IMR-90 (cell line): ENCODE data around the gene TCEAL1. TPM values are rescaled to one million over a fixed set of nuclear protein-coding genes. Genes with fewer than 3 reads are reported as not detected.

Experiments
- ATAC-seq: fragments of 200-7000 bp; cut with Tn5 transposase; 2 replicates; pipeline ENCODE4 v1.9.1; 2020; ENCODE audit warnings: low read depth, mild to moderate bottlenecking, moderate library complexity
- BruUV-seq: library from RNA; stranded (reverse); fragments of 400-500 nt; replicated peaks from 2 replicates; lab custom pipeline; 2021; lab: Mats Ljungman, UMichigan
- CTCF ChIA-PET: fragments of 300-600 bp; formaldehyde crosslinking; extraction: SDS; loops from one replicate; lab custom pipeline; 2021; ENCODE audit warnings: antibody characterized with exemption; lab: Yijun Ruan, JAX
- POLR2A ChIA-PET: fragments of 300-600 bp; sonication (Branson Sonifier 250); formaldehyde crosslinking; loops from one replicate; lab custom pipeline; 2022; ENCODE audit warnings: antibody characterized with exemption; ENCODE audit not compliant: unreplicated experiment; lab: Charles Lee
- DNase-seq: peaks from one replicate; pipeline ENCODE4 v3.0.0; 2013
- H2AFZ ChIP-seq: replicated peaks from 2 replicates; pipeline ENCODE3; 2013; ENCODE audit warnings: low read length, mild to moderate bottlenecking; ENCODE audit not compliant: poor library complexity
- H2AK5ac ChIP-seq: 2 replicates; pipeline ENCODE4 v1.6.1; 2013; ENCODE audit warnings: low read depth, low read length, inconsistent platforms
- H2AK9ac ChIP-seq: replicated peaks from 2 replicates; pipeline ENCODE3; 2013; ENCODE audit warnings: mild to moderate bottlenecking, low read depth, low read length, moderate library complexity; ENCODE audit not compliant: poor library complexity
- H2BK120ac ChIP-seq: 2 replicates; pipeline ENCODE4 v1.6.1; 2013; ENCODE audit warnings: low read depth, low read length, inconsistent platforms
- H2BK15ac ChIP-seq: 3 replicates; pipeline ENCODE4 v1.6.1; 2013; ENCODE audit warnings: low read depth, low read length, inconsistent platforms
- H2BK20ac ChIP-seq: 2 replicates; pipeline ENCODE4 v1.6.1; 2013; ENCODE audit warnings: low read depth, mild to moderate bottlenecking, inconsistent platforms, low read length, moderate library complexity
- H2BK5ac ChIP-seq: 2 replicates; pipeline ENCODE4 v1.6.1; 2013; ENCODE audit warnings: mild to moderate bottlenecking, low read depth, low read length, inconsistent platforms; ENCODE audit not compliant: poor library complexity, severe bottlenecking
- H3K14ac ChIP-seq: replicated peaks from 2 replicates; pipeline ENCODE4 v1.6.1; 2013; ENCODE audit warnings: low read depth, low read length, inconsistent platforms
- H3K18ac ChIP-seq: 2 replicates; pipeline ENCODE4 v1.6.1; 2013; ENCODE audit warnings: low read depth, low read length, control low read depth
- H3K23ac ChIP-seq: 2 replicates; pipeline ENCODE4 v1.6.1; 2013; ENCODE audit warnings: low read depth, low read length, inconsistent platforms
- H3K27ac ChIP-seq: 2 replicates; pipeline ENCODE4 v1.5.1; 2013; ENCODE audit warnings: mild to moderate bottlenecking, control low read depth, low read length; ENCODE audit not compliant: insufficient read depth
- H3K27me3 ChIP-seq: 2 replicates; pipeline ENCODE4 v1.6.1; 2013; ENCODE audit warnings: low read length; ENCODE audit not compliant: control insufficient read depth, insufficient read depth
- H3K36me3 ChIP-seq: 2 replicates; pipeline ENCODE4 v1.6.1; 2013; ENCODE audit warnings: low read length, mixed read lengths; ENCODE audit not compliant: control insufficient read depth, insufficient read depth
- H3K4ac ChIP-seq: 2 replicates; pipeline ENCODE4 v1.6.1; 2013; ENCODE audit warnings: low read depth, low read length, inconsistent platforms
- H3K4me1 ChIP-seq: 2 replicates; pipeline ENCODE4 v1.6.1; 2013; ENCODE audit warnings: low read length, mixed read lengths; ENCODE audit not compliant: control insufficient read depth, insufficient read depth
- H3K4me2 ChIP-seq: 2 replicates; pipeline ENCODE4 v1.6.1; 2013; ENCODE audit warnings: low read depth, mild to moderate bottlenecking, control low read depth, low read length, moderate library complexity
- H3K4me3 ChIP-seq: 2 replicates; pipeline ENCODE4 v1.5.1; 2013; ENCODE audit warnings: low read depth, mild to moderate bottlenecking, control low read depth, low read length, moderate library complexity; ENCODE audit not compliant: insufficient read depth
- H3K56ac ChIP-seq: 2 replicates; pipeline ENCODE4 v1.6.1; 2013; ENCODE audit warnings: low read length, inconsistent platforms; ENCODE audit not compliant: insufficient read depth; ENCODE audit errors: extremely low read depth
- H3K79me1 ChIP-seq, 2 experiments: 2 replicates each; pipeline ENCODE4 v1.6.1; 2013; ENCODE audit warnings: low read length in 2 of 2, inconsistent platforms in 1 of 2, low read depth in 1 of 2
- H3K9ac ChIP-seq: 2 replicates; pipeline ENCODE4 v1.6.1; 2013; ENCODE audit warnings: low read depth, low read length, control low read depth
- H3K9me1 ChIP-seq: 2 replicates; pipeline ENCODE4 v1.6.1; 2013; ENCODE audit warnings: low read length, inconsistent platforms; ENCODE audit not compliant: insufficient read depth
- H3K9me3 ChIP-seq: 2 replicates; pipeline ENCODE4 v1.6.1; 2013; ENCODE audit warnings: low read length; ENCODE audit not compliant: control insufficient read depth, insufficient read depth
- H4K20me1 ChIP-seq: 2 replicates; pipeline ENCODE4 v1.6.1; 2013; ENCODE audit warnings: low read length, inconsistent platforms; ENCODE audit not compliant: insufficient read depth
- H4K5ac ChIP-seq: 2 replicates; pipeline ENCODE4 v1.6.1; 2013; ENCODE audit warnings: mild to moderate bottlenecking, low read depth, low read length, control low read depth
- H4K8ac ChIP-seq, 2 experiments: 2 replicates each; pipeline ENCODE4 v1.6.1; 2013; ENCODE audit warnings: low read depth in 2 of 2, low read length in 2 of 2, control low read depth in 1 of 2, inconsistent platforms in 1 of 2
- H4K91ac ChIP-seq: 2 replicates; pipeline ENCODE4 v1.6.1; 2013; ENCODE audit warnings: low read depth, low read length, inconsistent platforms; ENCODE audit not compliant: insufficient read depth
- BHLHE40 ChIP-seq: fragments of 150-350 bp; IDR thresholded peaks from 2 replicates; pipeline ENCODE4 v1.6.1; 2016; ENCODE audit warnings: mild to moderate bottlenecking, low read depth, low read length
- CEBPB ChIP-seq: IDR thresholded peaks from 2 replicates; pipeline ENCODE4 v1.6.1; 2012; ENCODE audit warnings: low read depth, low read length, improper control_type of control experiment
- CHD1 ChIP-seq: IDR thresholded peaks from 2 replicates; pipeline ENCODE4 v1.6.1; 2012; ENCODE audit warnings: low read depth, low read length, improper control_type of control experiment
- FOS ChIP-seq: fragments of 150-350 bp; IDR thresholded peaks from 2 replicates; pipeline ENCODE4 v1.6.1; 2016; ENCODE audit warnings: low read depth, low read length
- MAZ ChIP-seq: IDR thresholded peaks from 2 replicates; pipeline ENCODE4 v1.6.1; 2012; ENCODE audit warnings: low read depth, mild to moderate bottlenecking, low read length, improper control_type of control experiment, moderate library complexity, borderline replicate concordance
- NFE2L2 ChIP-seq: fragments of 150-350 bp; IDR thresholded peaks from 2 replicates; pipeline ENCODE4 v1.6.1; 2016; ENCODE audit warnings: low read depth, mild to moderate bottlenecking, low read length
- POLR2A ChIP-seq: IDR thresholded peaks from 2 replicates; pipeline ENCODE4 v1.6.1; 2012; ENCODE audit warnings: mild to moderate bottlenecking, low read depth, low read length
- RAD21 ChIP-seq: IDR thresholded peaks from 2 replicates; pipeline ENCODE4 v1.6.1; 2012; ENCODE audit warnings: low read length, improper control_type of control experiment
- RFX5 ChIP-seq: IDR thresholded peaks from 2 replicates; pipeline ENCODE4 v1.8.0; 2012; ENCODE audit warnings: low read depth, mild to moderate bottlenecking, low read length, moderate library complexity
- SMC3 ChIP-seq: fragments of 150-350 bp; IDR thresholded peaks from 2 replicates; pipeline ENCODE4 v1.6.1; 2016; ENCODE audit warnings: low read depth, mild to moderate bottlenecking, antibody characterized with exemption, low read length, moderate library complexity
- WGBS, 2 experiments: methylation state at CpG; one replicate each; pipeline versions ENCODE4 v1.1.5 to v1.1.7; 2013; ENCODE audit warnings: missing lambda C conversion rate in 2 of 2; ENCODE audit not compliant: insufficient read length in 1 of 2; ENCODE audit errors: extremely low coverage in 2 of 2; 5-methylcytosine and 5-hydroxymethylcytosine counted together
- dilution Hi-C: fragments of 300-500 bp; cut with HindIII; formaldehyde crosslinking; loops from one replicate; pipeline ENCODE4 v1.14.3; 2018; ENCODE audit warnings: low sequenced_read_pairs; ENCODE audit not compliant: unreplicated experiment
- in situ Hi-C: fragments of 300-500 bp; cut with MboI; formaldehyde crosslinking; loops from 3 replicates; pipeline ENCODE4 v1.14.3; 2019; ENCODE audit warnings: low sequenced_read_pairs, inconsistent platforms, mixed read lengths
- intact Hi-C: fragments of 100-400 bp; cut with micrococcal nuclease; formaldehyde crosslinking; loops from 2 replicates; pipeline ENCODE4 v1.10.0; 2022
- polyA plus RNA-seq, 3 experiments: library from polyadenylated mRNA; depleted of rRNA; stranded (reverse); fragments of >200 nt; gene quantifications; 2 replicates each; pipeline ENCODE4 v1.2.3, GENCODE V29; 2012; ENCODE audit warnings: low replicate concordance in 1 of 3
- total RNA-seq: library from RNA; depleted of rRNA; stranded (reverse); fragments of >200 nt; gene quantifications from 2 replicates; pipeline ENCODE4 v1.2.3, GENCODE V29; 2012
- TF ChIP-seq, protein P1 (sequence below): fragments of 150-350 bp; IDR thresholded peaks from 2 replicates; pipeline ENCODE4 v1.6.1; 2017; ENCODE audit warnings: mild to moderate bottlenecking, antibody characterized with exemption, low read length, low read depth
- TF ChIP-seq, protein P2 (sequence below): conservative IDR thresholded peaks from 2 replicates; pipeline ENCODE4 v1.5.1; 2012; ENCODE audit warnings: mild to moderate bottlenecking, low read depth, low read length, improper control_type of control experiment
- TF ChIP-seq, protein P3 (sequence below): fragments of 150-350 bp; IDR thresholded peaks from 2 replicates; pipeline ENCODE4 v1.6.1; 2016; ENCODE audit warnings: low read depth, mild to moderate bottlenecking, low read length, moderate library complexity, borderline replicate concordance

TCEAL1 gene
- total and polyA plus RNA-seq, 2 of the 4 experiments (the other 2 are of a cell fraction): 9.1 to 21.8 TPM

DNA sequence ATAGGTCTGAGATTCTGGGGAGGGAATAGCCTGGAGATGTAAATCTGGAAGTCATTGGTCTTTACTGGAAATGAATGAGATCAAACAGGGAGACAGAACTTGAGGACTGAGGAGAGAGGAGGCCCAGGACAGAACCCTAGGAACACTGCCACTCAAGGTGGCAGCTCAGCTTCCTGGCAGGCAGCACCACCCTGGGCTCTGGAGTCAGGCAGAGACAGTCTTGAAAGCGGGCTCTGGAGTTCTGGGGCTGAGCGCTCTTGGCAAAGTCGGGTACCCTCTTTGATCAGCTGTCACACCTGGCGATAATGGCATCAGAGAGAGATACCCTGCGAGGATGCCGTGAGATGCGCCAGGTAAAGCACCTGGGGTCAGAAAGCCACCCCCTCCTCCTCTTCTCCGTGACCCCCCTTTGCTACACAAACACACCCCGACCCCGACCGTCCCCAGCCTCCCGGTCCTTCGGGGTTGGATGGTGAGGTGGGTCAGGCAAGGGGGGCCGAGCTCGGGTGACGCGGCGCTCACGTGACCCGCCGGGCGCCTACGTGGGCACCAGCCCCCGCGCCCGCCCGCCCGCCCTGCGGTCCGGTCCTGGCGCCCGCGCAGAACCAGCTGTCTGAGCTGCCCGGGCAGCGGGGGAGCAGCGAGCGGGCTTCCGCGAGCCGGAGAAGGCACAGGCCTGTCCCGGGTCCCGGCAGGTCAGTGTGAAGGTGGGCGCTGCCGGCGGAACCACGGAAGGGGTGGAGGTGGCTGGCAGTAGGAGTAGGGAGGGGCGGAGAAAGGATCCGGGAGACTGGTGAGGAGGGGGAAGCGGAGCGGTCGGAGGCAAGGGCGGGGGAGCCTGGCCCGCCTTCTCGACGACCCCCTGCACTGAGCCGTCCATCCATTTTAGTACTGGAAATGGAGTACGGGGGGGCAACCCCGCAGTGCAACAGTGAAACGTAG is 21.1 kb upstream of the TCEAL1 start, which contains the start of gene TCEAL3:
Gene TCEAL3, plus strand, starts transcription at position 600 of the 942 bp plus-strand sequence. CDS start 1,102 bp downstream, outside the sequence.
- peak within 1 kb of the TSS; percentile 89 for H4K5ac ChIP-seq
- H3K4me3 ChIP-seq: peak within 1 kb of the TSS; percentile 98
- peak within 1 kb of the TSS; percentile 89 for H3K9ac ChIP-seq
- no peaks in the 10 kb centered on the region; the same call in 1 of the 2 replicates for H3K27me3 ChIP-seq
- H3K9me1 ChIP-seq: no peaks in the 10 kb centered on the region
- ChIA-PET POLR2A (no interaction called here), CTCF (no interaction called here)
- H4K20me1 ChIP-seq: no peaks in the 10 kb centered on the region
- peak within 1 kb of the TSS; percentile 94 for H3K4me2 ChIP-seq
- H3K23ac ChIP-seq: peak within 1 kb of the TSS; percentile 5
- in situ Hi-C loops (no loop called here), dilution Hi-C loops (no loop called here), intact Hi-C loops (no loop called here)
- H3K27ac ChIP-seq: peak within 1 kb of the TSS; percentile 74
- peak within 1 kb of the TSS; percentile 86 for H3K4ac ChIP-seq
- H2AFZ ChIP-seq: peak within 1 kb of the TSS; percentile 88
- H3K56ac ChIP-seq: peak within 1 kb of the TSS; percentile 72; the same call in 1 of the 2 replicates
- BruUV-seq: no TSS peak
- H2BK5ac ChIP-seq: peak within 1 kb of the TSS; percentile 76
- peak within 1 kb of the TSS; percentile 85 for H2AK9ac ChIP-seq
- peaks cover 3 to 28% of the 10 kb centered on the region in 2 experiments; a peak in 2 of 4 replicates for H3K79me1 ChIP-seq
- H3K9me3 ChIP-seq: no peaks in the 10 kb centered on the region
- H3K18ac ChIP-seq: peak within 1 kb of the TSS; percentile 84
- H3K36me3 ChIP-seq: peaks cover 7% of the 10 kb centered on the region
- H4K91ac ChIP-seq: peak within 1 kb of the TSS; percentile 70; the same call in 1 of the 2 replicates
- H3K14ac ChIP-seq: peak within 1 kb of the TSS; percentile 81
- peak within 1 kb of the TSS; percentile 77 for H2AK5ac ChIP-seq
- DNase-seq (peak; percentile 26), ATAC-seq (peak; percentile 89)
- H2BK20ac ChIP-seq: no peak within 1 kb of the TSS; the same call in 1 of the 2 replicates
- peak within 1 kb of the TSS; percentile 51 to 88; a peak in 2 of 4 replicates for H4K8ac ChIP-seq
- no peak within 1 kb of the TSS; the same call in 2 of the 3 replicates for H2BK15ac ChIP-seq
- peak within 1 kb of the TSS; percentile 26 for H2BK120ac ChIP-seq
- 19% methylated on average over 20 of the region's 59 CpGs; no CpG with 5 or more reads in 1 of the 2 experiments for WGBS, 2 experiments
- peaks cover 4% of the 10 kb centered on the region; the same call in 1 of the 2 replicates for H3K4me1 ChIP-seq
- TF ChIP-seq FOS (no peak), NFE2L2 (no peak), BHLHE40 (0 out of 2 replicates have a peak, but pooled peaks have one; percentile 40), SMC3 (no peak), CHD1 (no peak), CEBPB (no peak), POLR2A (peak; percentile 78), RAD21 (no peak), MAZ (no peak), RFX5 (no peak)
- TF ChIP-seq, protein P1, sequence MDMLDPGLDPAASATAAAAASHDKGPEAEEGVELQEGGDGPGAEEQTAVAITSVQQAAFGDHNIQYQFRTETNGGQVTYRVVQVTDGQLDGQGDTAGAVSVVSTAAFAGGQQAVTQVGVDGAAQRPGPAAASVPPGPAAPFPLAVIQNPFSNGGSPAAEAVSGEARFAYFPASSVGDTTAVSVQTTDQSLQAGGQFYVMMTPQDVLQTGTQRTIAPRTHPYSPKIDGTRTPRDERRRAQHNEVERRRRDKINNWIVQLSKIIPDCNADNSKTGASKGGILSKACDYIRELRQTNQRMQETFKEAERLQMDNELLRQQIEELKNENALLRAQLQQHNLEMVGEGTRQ: peak; percentile 79
- TF ChIP-seq, protein P2, sequence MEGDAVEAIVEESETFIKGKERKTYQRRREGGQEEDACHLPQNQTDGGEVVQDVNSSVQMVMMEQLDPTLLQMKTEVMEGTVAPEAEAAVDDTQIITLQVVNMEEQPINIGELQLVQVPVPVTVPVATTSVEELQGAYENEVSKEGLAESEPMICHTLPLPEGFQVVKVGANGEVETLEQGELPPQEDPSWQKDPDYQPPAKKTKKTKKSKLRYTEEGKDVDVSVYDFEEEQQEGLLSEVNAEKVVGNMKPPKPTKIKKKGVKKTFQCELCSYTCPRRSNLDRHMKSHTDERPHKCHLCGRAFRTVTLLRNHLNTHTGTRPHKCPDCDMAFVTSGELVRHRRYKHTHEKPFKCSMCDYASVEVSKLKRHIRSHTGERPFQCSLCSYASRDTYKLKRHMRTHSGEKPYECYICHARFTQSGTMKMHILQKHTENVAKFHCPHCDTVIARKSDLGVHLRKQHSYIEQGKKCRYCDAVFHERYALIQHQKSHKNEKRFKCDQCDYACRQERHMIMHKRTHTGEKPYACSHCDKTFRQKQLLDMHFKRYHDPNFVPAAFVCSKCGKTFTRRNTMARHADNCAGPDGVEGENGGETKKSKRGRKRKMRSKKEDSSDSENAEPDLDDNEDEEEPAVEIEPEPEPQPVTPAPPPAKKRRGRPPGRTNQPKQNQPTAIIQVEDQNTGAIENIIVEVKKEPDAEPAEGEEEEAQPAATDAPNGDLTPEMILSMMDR: no peak
- TF ChIP-seq, protein P3, sequence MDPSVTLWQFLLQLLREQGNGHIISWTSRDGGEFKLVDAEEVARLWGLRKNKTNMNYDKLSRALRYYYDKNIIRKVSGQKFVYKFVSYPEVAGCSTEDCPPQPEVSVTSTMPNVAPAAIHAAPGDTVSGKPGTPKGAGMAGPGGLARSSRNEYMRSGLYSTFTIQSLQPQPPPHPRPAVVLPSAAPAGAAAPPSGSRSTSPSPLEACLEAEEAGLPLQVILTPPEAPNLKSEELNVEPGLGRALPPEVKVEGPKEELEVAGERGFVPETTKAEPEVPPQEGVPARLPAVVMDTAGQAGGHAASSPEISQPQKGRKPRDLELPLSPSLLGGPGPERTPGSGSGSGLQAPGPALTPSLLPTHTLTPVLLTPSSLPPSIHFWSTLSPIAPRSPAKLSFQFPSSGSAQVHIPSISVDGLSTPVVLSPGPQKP: no peak
